Astrocyte (in vitro differentiated cells and primary cell): ENCODE data around the gene NPB. TPM values are rescaled to one million over a fixed set of nuclear protein-coding genes. Genes with fewer than 3 reads are reported as not detected.

Source experiments
- DNase-seq: peaks from one replicate; pipeline ENCODE4 v3.0.0-alpha.2; 2010; ENCODE audit warnings: low read depth
- FAIRE-seq: peaks from 2 replicates; lab custom pipeline; 2011; peaks lifted over from hg19 to GRCh38; lab: Jason Lieb, UNC
- H2AFZ ChIP-seq: 2 replicates; pipeline ENCODE4 v1.6.0; 2012; ENCODE audit warnings: low read depth, low read length, inconsistent platforms
- H3K27ac ChIP-seq: 2 replicates; pipeline ENCODE4 v1.5.1; 2011; ENCODE audit warnings: low read depth, low read length, inconsistent platforms
- H3K27me3 ChIP-seq: 2 replicates; pipeline ENCODE4 v1.6.0; 2011; ENCODE audit warnings: low read length, inconsistent platforms; ENCODE audit not compliant: insufficient read depth
- H3K36me3 ChIP-seq: 2 replicates; pipeline ENCODE4 v1.5.1; 2011; ENCODE audit warnings: low read length, inconsistent platforms; ENCODE audit not compliant: insufficient read depth
- H3K4me1 ChIP-seq: 2 replicates; pipeline ENCODE4 v1.5.1; 2011; ENCODE audit warnings: low read length, inconsistent platforms; ENCODE audit not compliant: insufficient read depth
- H3K4me2 ChIP-seq: 2 replicates; pipeline ENCODE4 v1.6.0; 2012; ENCODE audit warnings: low read length, inconsistent platforms
- H3K4me3 ChIP-seq: 2 replicates; pipeline ENCODE4 v1.5.1; 2011; ENCODE audit warnings: low read depth, mild to moderate bottlenecking, low read length, inconsistent platforms; ENCODE audit not compliant: insufficient read depth
- H3K79me2 ChIP-seq: 2 replicates; pipeline ENCODE4 v1.6.0; 2012; ENCODE audit warnings: mild to moderate bottlenecking, low read length, inconsistent platforms; ENCODE audit not compliant: insufficient read depth
- H3K9ac ChIP-seq: 2 replicates; pipeline ENCODE4 v1.6.0; 2012; ENCODE audit warnings: mild to moderate bottlenecking, low read length, inconsistent platforms
- H3K9me3 ChIP-seq: 2 replicates; pipeline ENCODE4 v1.5.1; 2012; ENCODE audit warnings: low read depth, mild to moderate bottlenecking, low read length, inconsistent platforms; ENCODE audit not compliant: insufficient read depth
- H4K20me1 ChIP-seq: 2 replicates; pipeline ENCODE4 v1.6.0; 2012; ENCODE audit warnings: low read length, inconsistent platforms; ENCODE audit not compliant: insufficient read depth
- H3K27ac Mint-ChIP-seq: one replicate; pipeline ENCODE4 v1.8.0; 2021; ENCODE audit warnings: mild to moderate bottlenecking, mixed read lengths; ENCODE audit not compliant: unreplicated experiment
- H3K27me3 Mint-ChIP-seq: one replicate; pipeline ENCODE4 v1.8.0; 2021; ENCODE audit warnings: low read depth, mixed read lengths; ENCODE audit not compliant: unreplicated experiment
- H3K36me3 Mint-ChIP-seq: one replicate; pipeline ENCODE4 v1.8.0; 2021; ENCODE audit warnings: low read depth, mixed read lengths; ENCODE audit not compliant: unreplicated experiment
- H3K4me1 Mint-ChIP-seq: one replicate; pipeline ENCODE4 v1.8.0; 2021; ENCODE audit warnings: low read depth, mixed read lengths; ENCODE audit not compliant: unreplicated experiment
- H3K4me3 Mint-ChIP-seq: one replicate; pipeline ENCODE4 v1.8.0; 2021; ENCODE audit warnings: mild to moderate bottlenecking, moderate library complexity, mixed read lengths; ENCODE audit not compliant: unreplicated experiment
- H3K9me3 Mint-ChIP-seq: one replicate; pipeline ENCODE4 v1.8.0; 2021; ENCODE audit warnings: mild to moderate bottlenecking, mixed read lengths; ENCODE audit not compliant: unreplicated experiment
- CTCF ChIP-seq: IDR thresholded peaks from 2 replicates; pipeline ENCODE4 v1.5.1; 2011; ENCODE audit warnings: low read depth, mild to moderate bottlenecking, inconsistent platforms, low read length, moderate library complexity; ENCODE audit not compliant: insufficient read depth
- EZH2 ChIP-seq: IDR thresholded peaks from 2 replicates; pipeline ENCODE4 v1.6.1; 2012; ENCODE audit warnings: mild to moderate bottlenecking, low read length, inconsistent platforms; ENCODE audit not compliant: insufficient read depth
- total RNA-seq: library from RNA; stranded (reverse); gene quantifications from 2 replicates; pipeline ENCODE4 v1.2.1, GENCODE V29; 2021

NPB gene
- total RNA-seq, 1 donor from 2014 or later = 2.0 TPM

DNA sequence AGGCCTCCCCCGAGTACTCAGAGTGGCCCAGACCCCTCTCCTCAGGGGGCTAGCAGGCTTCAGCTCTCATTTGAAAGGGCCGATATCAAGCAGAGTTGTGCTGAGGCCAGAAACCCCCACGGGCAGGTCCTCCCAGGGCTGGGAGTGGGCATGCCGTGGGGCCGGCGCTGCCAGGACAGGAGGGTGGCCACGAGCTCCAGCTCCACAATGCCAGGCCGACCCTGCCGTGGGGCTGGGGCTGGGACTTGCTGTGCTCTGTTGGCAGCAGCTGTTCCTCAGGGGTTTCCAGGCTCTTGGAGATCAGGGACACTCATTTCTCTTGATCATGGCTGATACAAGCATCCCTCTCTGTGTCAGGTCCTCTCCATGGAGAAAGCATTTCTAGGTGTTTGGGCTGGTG lies 3.2 kb upstream of the NPB start:
- TF ChIP-seq CTCF (no peak), EZH2 (no peak)
- peak overlapping the region; percentile 95 for H3K27ac ChIP-seq
- peaks cover 12% of the 10 kb centered on the region for H3K4me1 Mint-ChIP-seq
- H3K36me3 Mint-ChIP-seq = peaks cover 13% of the 10 kb centered on the region
- no peaks in the 10 kb centered on the region for H3K27me3 ChIP-seq
- H3K4me3 Mint-ChIP-seq = peak overlapping the region; percentile 34
- H3K79me2 ChIP-seq = peaks cover 22% of the 10 kb centered on the region
- no peak overlapping the region for H3K4me3 ChIP-seq
- FAIRE-seq (no peak), DNase-seq (no peak)
- H3K4me2 ChIP-seq = peak overlapping the region; percentile 70
- peak overlapping the region; percentile 78 for H3K27ac Mint-ChIP-seq
- H3K36me3 ChIP-seq = peaks cover 4% of the 10 kb centered on the region
- H3K9me3 ChIP-seq = no peaks in the 10 kb centered on the region
- H4K20me1 ChIP-seq = peaks cover 22% of the 10 kb centered on the region
- peak overlapping the region; percentile 81 for H3K9ac ChIP-seq
- H3K9me3 Mint-ChIP-seq = no peaks in the 10 kb centered on the region
- H2AFZ ChIP-seq = no peak overlapping the region
- no peaks in the 10 kb centered on the region for H3K27me3 Mint-ChIP-seq
- H3K4me1 ChIP-seq = peaks cover 32% of the 10 kb centered on the region

GRCh38 chr17:81899514-81900166 lies 2.4 kb upstream of the NPB start:
- Histone ChIP-seq H3K9ac (peak overlapping the region; percentile 81), H2AFZ (no peak overlapping the region)

More at GRCh38 chr17:81899514-81900166, 2.4 kb upstream of the NPB start:
- peak overlapping the region; percentile 58 for H3K27ac Mint-ChIP-seq
- Histone ChIP-seq H3K27me3 (no peaks in the 10 kb centered on the region), H4K20me1 (peaks cover 22% of the 10 kb centered on the region), H3K79me2 (peaks cover 15% of the 10 kb centered on the region), H3K27ac (peak overlapping the region; percentile 95), H3K36me3 (peaks cover 4% of the 10 kb centered on the region), H3K9me3 (no peaks in the 10 kb centered on the region), H3K4me1 (peaks cover 32% of the 10 kb centered on the region), H3K4me2 (peak overlapping the region; percentile 70), H3K4me3 (no peak overlapping the region)
- H3K4me3 Mint-ChIP-seq = peak overlapping the region; percentile 14
- peaks cover 12% of the 10 kb centered on the region for H3K4me1 Mint-ChIP-seq
- peaks cover 13% of the 10 kb centered on the region for H3K36me3 Mint-ChIP-seq
- DNase-seq = no peak
- TF ChIP-seq CTCF = no peak
- no peak for TF ChIP-seq EZH2
- no peaks in the 10 kb centered on the region for H3K27me3 Mint-ChIP-seq
- H3K9me3 Mint-ChIP-seq = no peaks in the 10 kb centered on the region
- FAIRE-seq = no peak
